Body of pancreas (tissue), 4 donors: Measurements from ENCODE around the gene METAP1D.

ENCODE experiments used
- CTCF ChIP-seq, 7 experiments: fragments of 450-650 bp in 4 of 7; fragments of 200-600 bp in 3 of 7; sonication (generic) in 3 of 7; IDR thresholded peaks; one replicate each; pipeline ENCODE4 v1.5.1; 2016 to 2019; ENCODE audit warnings: antibody characterized with exemption in 7 of 7
- POLR2A ChIP-seq, 3 donors: fragments of 450-650 bp; IDR thresholded peaks; one replicate each; pipeline ENCODE4 v1.6.1; 2016; ENCODE audit warnings: antibody characterized with exemption in 3 of 3, mild to moderate bottlenecking in 2 of 3

- TF ChIP-seq CTCF (IDR thresholded peaks at IDR 0.05) (no peak), POLR2A (IDR thresholded peaks at IDR 0.05) (no peak)
Measured at GRCh38 chr2:171959998-171960397, 39.8 kb upstream of the METAP1D start.
